NB4 (cell line): ENCODE results near the gene CHMP3.

Source experiments
- CTCF ChIP-seq: IDR thresholded peaks from one replicate; pipeline ENCODE4 v1.5.1; 2012; ENCODE audit warnings: low read depth, low read length
- POLR2A ChIP-seq: IDR thresholded peaks from 2 replicates; pipeline ENCODE4 v1.6.1; 2011; ENCODE audit warnings: mild to moderate bottlenecking; ENCODE audit not compliant: insufficient read length; ENCODE audit errors: extremely low read depth

GRCh38 chr2:86512892-86513291 lies 50.4 kb downstream of the CHMP3 start:
- no peak for TF ChIP-seq CTCF
- TF ChIP-seq POLR2A, result no peak
